Measurements from ENCODE around the gene UNC13D. TPM values are rescaled to one million over a fixed set of nuclear protein-coding genes. Genes with fewer than 3 reads are reported as not detected.

UNC13D gene
- polyA plus RNA-seq, 1 donor from 2014 or later = 1.2 TPM

- Histone ChIP-seq H3K4me2 (ENCODE audit: low read length) (no peak overlapping the region), H3K9me3 (ENCODE audit: low read length) (no peaks in the 10 kb centered on the region), H3K9ac (ENCODE audit: low read length) (no peak overlapping the region), H2AFZ (ENCODE audit: low read depth, low read length) (no peak overlapping the region), H3K9me2 (ENCODE audit: insufficient read depth, low read length) (no peaks in the 10 kb centered on the region), H3K27ac (ENCODE audit: low read length) (no peak overlapping the region), H3F3A (ENCODE audit: insufficient read depth, low read length, poor library complexity, severe bottlenecking) (no peaks in the 10 kb centered on the region), H3K4me3 (ENCODE audit: low read length) (no peak overlapping the region), H3K36me3 (ENCODE audit: insufficient read depth, low read length) (no peaks in the 10 kb centered on the region), H3K79me2 (replicated peaks; ENCODE audit: insufficient read depth, low read length) (no peaks in the 10 kb centered on the region), H4K20me1 (ENCODE audit: insufficient read depth) (no peaks in the 10 kb centered on the region), H3K27me3 (ENCODE audit: insufficient read depth, low read depth, low read length) (no peaks in the 10 kb centered on the region)
- TF ChIP-seq, protein P1, sequence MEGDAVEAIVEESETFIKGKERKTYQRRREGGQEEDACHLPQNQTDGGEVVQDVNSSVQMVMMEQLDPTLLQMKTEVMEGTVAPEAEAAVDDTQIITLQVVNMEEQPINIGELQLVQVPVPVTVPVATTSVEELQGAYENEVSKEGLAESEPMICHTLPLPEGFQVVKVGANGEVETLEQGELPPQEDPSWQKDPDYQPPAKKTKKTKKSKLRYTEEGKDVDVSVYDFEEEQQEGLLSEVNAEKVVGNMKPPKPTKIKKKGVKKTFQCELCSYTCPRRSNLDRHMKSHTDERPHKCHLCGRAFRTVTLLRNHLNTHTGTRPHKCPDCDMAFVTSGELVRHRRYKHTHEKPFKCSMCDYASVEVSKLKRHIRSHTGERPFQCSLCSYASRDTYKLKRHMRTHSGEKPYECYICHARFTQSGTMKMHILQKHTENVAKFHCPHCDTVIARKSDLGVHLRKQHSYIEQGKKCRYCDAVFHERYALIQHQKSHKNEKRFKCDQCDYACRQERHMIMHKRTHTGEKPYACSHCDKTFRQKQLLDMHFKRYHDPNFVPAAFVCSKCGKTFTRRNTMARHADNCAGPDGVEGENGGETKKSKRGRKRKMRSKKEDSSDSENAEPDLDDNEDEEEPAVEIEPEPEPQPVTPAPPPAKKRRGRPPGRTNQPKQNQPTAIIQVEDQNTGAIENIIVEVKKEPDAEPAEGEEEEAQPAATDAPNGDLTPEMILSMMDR (IDR thresholded peaks at IDR 0.05; ENCODE audit: poor library complexity, severe bottlenecking) = no peak
- TF ChIP-seq RAD21 (conservative IDR thresholded peaks at IDR 0.05) (no peak), POLR2AphosphoS5 (IDR thresholded peaks at IDR 0.05) (no peak), EZH2 (IDR thresholded peaks at IDR 0.05; ENCODE audit: borderline replicate concordance, insufficient read depth, low read length, poor library complexity, severe bottlenecking) (no peak), TAF1 (IDR thresholded peaks at IDR 0.05; ENCODE audit: low read depth) (no peak), MXI1 (conservative IDR thresholded peaks at IDR 0.05; ENCODE audit: poor library complexity, severe bottlenecking) (no peak), EP300 (conservative IDR thresholded peaks at IDR 0.05; ENCODE audit: poor library complexity, severe bottlenecking) (no peak), SMC3 (conservative IDR thresholded peaks at IDR 0.05; ENCODE audit: poor library complexity) (no peak)
- TF ChIP-seq, protein P2, sequence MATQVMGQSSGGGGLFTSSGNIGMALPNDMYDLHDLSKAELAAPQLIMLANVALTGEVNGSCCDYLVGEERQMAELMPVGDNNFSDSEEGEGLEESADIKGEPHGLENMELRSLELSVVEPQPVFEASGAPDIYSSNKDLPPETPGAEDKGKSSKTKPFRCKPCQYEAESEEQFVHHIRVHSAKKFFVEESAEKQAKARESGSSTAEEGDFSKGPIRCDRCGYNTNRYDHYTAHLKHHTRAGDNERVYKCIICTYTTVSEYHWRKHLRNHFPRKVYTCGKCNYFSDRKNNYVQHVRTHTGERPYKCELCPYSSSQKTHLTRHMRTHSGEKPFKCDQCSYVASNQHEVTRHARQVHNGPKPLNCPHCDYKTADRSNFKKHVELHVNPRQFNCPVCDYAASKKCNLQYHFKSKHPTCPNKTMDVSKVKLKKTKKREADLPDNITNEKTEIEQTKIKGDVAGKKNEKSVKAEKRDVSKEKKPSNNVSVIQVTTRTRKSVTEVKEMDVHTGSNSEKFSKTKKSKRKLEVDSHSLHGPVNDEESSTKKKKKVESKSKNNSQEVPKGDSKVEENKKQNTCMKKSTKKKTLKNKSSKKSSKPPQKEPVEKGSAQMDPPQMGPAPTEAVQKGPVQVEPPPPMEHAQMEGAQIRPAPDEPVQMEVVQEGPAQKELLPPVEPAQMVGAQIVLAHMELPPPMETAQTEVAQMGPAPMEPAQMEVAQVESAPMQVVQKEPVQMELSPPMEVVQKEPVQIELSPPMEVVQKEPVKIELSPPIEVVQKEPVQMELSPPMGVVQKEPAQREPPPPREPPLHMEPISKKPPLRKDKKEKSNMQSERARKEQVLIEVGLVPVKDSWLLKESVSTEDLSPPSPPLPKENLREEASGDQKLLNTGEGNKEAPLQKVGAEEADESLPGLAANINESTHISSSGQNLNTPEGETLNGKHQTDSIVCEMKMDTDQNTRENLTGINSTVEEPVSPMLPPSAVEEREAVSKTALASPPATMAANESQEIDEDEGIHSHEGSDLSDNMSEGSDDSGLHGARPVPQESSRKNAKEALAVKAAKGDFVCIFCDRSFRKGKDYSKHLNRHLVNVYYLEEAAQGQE (IDR thresholded peaks at IDR 0.05; ENCODE audit: borderline replicate concordance) = no peak
Measured at GRCh38 chr17:75803883-75804282, 40.3 kb downstream of the UNC13D start.

DNA sequence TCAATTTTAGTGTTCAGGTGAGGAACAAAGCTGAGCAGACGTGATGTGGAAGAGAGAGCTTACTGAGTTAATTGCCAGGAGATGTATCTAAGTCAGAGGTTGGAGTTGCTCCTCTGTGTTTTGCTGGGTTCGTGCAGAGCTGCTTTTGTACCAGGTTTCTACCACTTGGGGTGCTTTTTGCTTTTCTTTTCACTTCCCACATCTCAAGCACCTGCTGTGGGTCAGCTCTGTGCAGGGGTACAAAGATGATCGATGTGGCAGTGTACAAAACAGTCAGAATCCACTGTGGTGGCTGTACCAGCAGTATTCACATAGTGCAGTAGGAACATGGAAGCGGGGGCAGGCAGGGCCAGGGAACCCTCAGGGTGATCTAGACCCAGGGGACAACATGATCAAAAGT lies 44.8 kb downstream of the UNC13D start:
- H3K9me2 ChIP-seq (ENCODE audit: insufficient read depth, low read length) = no peaks in the 10 kb centered on the region
- no peaks in the 10 kb centered on the region for H3K27me3 ChIP-seq (ENCODE audit: insufficient read depth, low read depth, low read length)
- no peak overlapping the region for H3K4me2 ChIP-seq (ENCODE audit: low read length)
- TF ChIP-seq, protein P2 (IDR thresholded peaks at IDR 0.05; ENCODE audit: borderline replicate concordance) = no peak
- TF ChIP-seq TAF1 (IDR thresholded peaks at IDR 0.05; ENCODE audit: low read depth) = no peak
- no peak for TF ChIP-seq EZH2 (IDR thresholded peaks at IDR 0.05; ENCODE audit: borderline replicate concordance, insufficient read depth, low read length, poor library complexity, severe bottlenecking)
- no peak for TF ChIP-seq SMC3 (conservative IDR thresholded peaks at IDR 0.05; ENCODE audit: poor library complexity)
- TF ChIP-seq EP300 (conservative IDR thresholded peaks at IDR 0.05; ENCODE audit: poor library complexity, severe bottlenecking) = no peak
- TF ChIP-seq POLR2AphosphoS5 (IDR thresholded peaks at IDR 0.05) = no peak
- TF ChIP-seq, protein P1 (IDR thresholded peaks at IDR 0.05; ENCODE audit: poor library complexity, severe bottlenecking) = no peak
- TF ChIP-seq MXI1 (conservative IDR thresholded peaks at IDR 0.05; ENCODE audit: poor library complexity, severe bottlenecking) = no peak
- no peak for TF ChIP-seq RAD21 (conservative IDR thresholded peaks at IDR 0.05)
- H3F3A ChIP-seq (ENCODE audit: insufficient read depth, low read length, poor library complexity, severe bottlenecking) = no peaks in the 10 kb centered on the region
- H2AFZ ChIP-seq (ENCODE audit: low read depth, low read length) = no peak overlapping the region
- no peaks in the 10 kb centered on the region for H4K20me1 ChIP-seq (ENCODE audit: insufficient read depth)
- no peak overlapping the region for H3K9ac ChIP-seq (ENCODE audit: low read length)
- no peak overlapping the region for H3K27ac ChIP-seq (ENCODE audit: low read length)
- no peaks in the 10 kb centered on the region for H3K36me3 ChIP-seq (ENCODE audit: insufficient read depth, low read length)
- H3K9me3 ChIP-seq (ENCODE audit: low read length) = no peaks in the 10 kb centered on the region
- peaks cover 17% of the 10 kb centered on the region for H3K79me2 ChIP-seq (replicated peaks; ENCODE audit: insufficient read depth, low read length)
- no peak overlapping the region for H3K4me3 ChIP-seq (ENCODE audit: low read length)
